NCI-H526 (cell line): ENCODE data around the gene IKBKE.

Experiments
- DNase-seq, 2 experiments: peaks; one replicate each; lab custom pipeline; 2025; lab: John Stamatoyannopoulos, UW

IKBKE gene

GRCh38 chr1:206469933-206470691 is at the start of gene IKBKE:
Gene IKBKE, plus strand, starts transcription at chr1:206470476. Its CDS starts 2,752 bp downstream, at chr1:206473228.
- DNase-seq, result peak; percentile 45 to 61

GRCh38 chr1:206421616-206422340 is 48.5 kb upstream of the IKBKE start:
- DNase-seq, result no peak

- DNase-seq, result no peak
These were observed 47.8 kb upstream of the IKBKE start for GRCh38 chr1:206422525-206422924.

GRCh38 chr1:206427291-206427690 is 43.0 kb upstream of the IKBKE start:
- DNase-seq, result no peak

- DNase-seq, result no peak
These were observed 40.9 kb upstream of the IKBKE start for GRCh38 chr1:206429421-206429820.

GRCh38 chr1:206430031-206430983 is 40.0 kb upstream of the IKBKE start:
- no peak for DNase-seq

GRCh38 chr1:206435445-206435844 is 34.8 kb upstream of the IKBKE start:
- DNase-seq, result no peak

GRCh38 chr1:206438554-206438953 is 31.7 kb upstream of the IKBKE start:
- DNase-seq, result no peak

GRCh38 chr1:206439205-206439604 is 31.1 kb upstream of the IKBKE start:
- DNase-seq, result no peak

- DNase-seq, result no peak
These were observed 28.8 kb upstream of the IKBKE start for GRCh38 chr1:206441336-206441967.

- DNase-seq, result no peak
These were observed 28.2 kb upstream of the IKBKE start for GRCh38 chr1:206442101-206442500.

- no peak for DNase-seq
These were observed 25.2 kb upstream of the IKBKE start for GRCh38 chr1:206445116-206445515.

GRCh38 chr1:206445911-206446356 is 24.3 kb upstream of the IKBKE start:
- DNase-seq, result no peak

- no peak for DNase-seq
These were observed 23.4 kb upstream of the IKBKE start for GRCh38 chr1:206446688-206447421.

- DNase-seq, result no peak
These were observed 22.9 kb upstream of the IKBKE start for GRCh38 chr1:206447422-206447765.

- no peak for DNase-seq
These were observed 22.5 kb upstream of the IKBKE start for GRCh38 chr1:206447792-206448191.

GRCh38 chr1:206448471-206448870 is 21.8 kb upstream of the IKBKE start:
- no peak for DNase-seq

- DNase-seq, result no peak
These were observed 20.7 kb upstream of the IKBKE start for GRCh38 chr1:206449565-206449964.

- no peak for DNase-seq
These were observed 20.0 kb upstream of the IKBKE start for GRCh38 chr1:206450281-206450680.

- DNase-seq, result no peak
These were observed 19.1 kb upstream of the IKBKE start for GRCh38 chr1:206451134-206451686.

- no peak for DNase-seq
These were observed 17.2 kb upstream of the IKBKE start for GRCh38 chr1:206453111-206453510.
